HCT116 (cell line): ENCODE data around the gene PRKG2. TPM values are rescaled to one million over a fixed set of nuclear protein-coding genes. Genes with fewer than 3 reads are reported as not detected.

ENCODE experiments used
- ATAC-seq: fragments of 200-7000 bp; cut with Tn5 transposase; 2 replicates; pipeline ENCODE4 v1.9.1; 2020; ENCODE audit warnings: mild to moderate bottlenecking, moderate library complexity
- BruUV-seq: library from RNA; stranded (reverse); fragments of 400-500 nt; replicated peaks from 2 replicates; lab custom pipeline; 2021; lab: Mats Ljungman, UMichigan
- CTCF ChIA-PET: fragments of 300-600 bp; sonication (Branson Sonifier 250); formaldehyde crosslinking; loops from one replicate; lab custom pipeline; 2021; ENCODE audit warnings: antibody characterized with exemption; lab: Charles Lee
- POLR2A ChIA-PET: fragments of 300-600, 350-600 bp; sonication (Branson Sonifier 250); formaldehyde crosslinking; loops from one replicate; lab custom pipeline; 2021; ENCODE audit warnings: antibody characterized with exemption; lab: Charles Lee
- RAD21 ChIA-PET, 2 experiments: fragments of 300-600 bp; sonication (Branson Sonifier 250); formaldehyde crosslinking; loops; one replicate each; lab custom pipeline; 2023; ENCODE audit warnings: low total read pairs in 2 of 2; ENCODE audit not compliant: uncharacterized antibody in 2 of 2, unreplicated experiment in 2 of 2, low non-redundant PET in 1 of 2; lab: Charles Lee
- DNase-seq: peaks from one replicate; pipeline ENCODE4 v3.0.0-alpha.2; 2010; ENCODE audit warnings: low read depth, low spot score
- H2AFZ ChIP-seq: fragments of 200-600 bp; shearing (Covaris generic), sonication (generic); 2 replicates; pipeline ENCODE4 v1.6.1; 2017; ENCODE audit warnings: low read depth, mixed run types, mixed read lengths, antibody characterized with exemption, low read length; ENCODE audit not compliant: poor library complexity, severe bottlenecking
- H3K27ac ChIP-seq: 2 replicates; pipeline ENCODE4 v1.5.1; 2012; ENCODE audit warnings: low read depth, low read length
- H3K27me3 ChIP-seq: fragments of 200-600 bp; sonication (generic); 2 replicates; pipeline ENCODE4 v1.6.1; 2016; ENCODE audit warnings: mixed run types, low read length, mixed read lengths; ENCODE audit not compliant: insufficient read depth
- H3K36me3 ChIP-seq, 2 experiments: fragments of 200-500 bp in 1 of 2; fragments of 200-600 bp in 1 of 2; sonication (Bioruptor generic) in 1 of 2; sonication (generic) in 1 of 2; 2 replicates each; pipeline versions ENCODE4 v1.5.1 to v1.6.1; 2014 to 2016; ENCODE audit warnings: low read length in 2 of 2, inconsistent platforms in 1 of 2, mixed read lengths in 1 of 2, mixed run types in 1 of 2; ENCODE audit not compliant: insufficient read depth in 2 of 2, control insufficient read depth in 1 of 2
- H3K4me1 ChIP-seq, 2 experiments: fragments of 200-600 bp in 1 of 2; sonication (generic) in 1 of 2; 2 replicates each; pipeline versions ENCODE4 v1.5.1 to v1.6.1; 2012 to 2017; ENCODE audit warnings: low read length in 2 of 2, inconsistent platforms in 1 of 2, mild to moderate bottlenecking in 1 of 2, mixed read lengths in 1 of 2, mixed run types in 1 of 2, moderate library complexity in 1 of 2; ENCODE audit not compliant: insufficient read depth in 2 of 2, control insufficient read depth in 1 of 2
- H3K4me2 ChIP-seq: fragments of 200-600 bp; sonication (generic); 2 replicates; pipeline ENCODE4 v1.6.1; 2017; ENCODE audit warnings: mixed run types, low read length, mixed read lengths
- H3K4me3 ChIP-seq, 2 experiments: fragments of 200-600 bp in 1 of 2; sonication (generic) in 1 of 2; replicated peaks in 1 of 2; 2 replicates each; pipeline ENCODE4 v1.5.1; 2011 to 2016; ENCODE audit warnings: low read length in 2 of 2, control low read depth in 1 of 2, low read depth in 1 of 2, mild to moderate bottlenecking in 1 of 2, mixed read lengths in 1 of 2, mixed run types in 1 of 2
- H3K79me2 ChIP-seq: fragments of 200-600 bp; sonication (generic); 2 replicates; pipeline ENCODE4 v1.6.1; 2017; ENCODE audit warnings: mild to moderate bottlenecking, mixed run types, low read length, moderate library complexity, mixed read lengths; ENCODE audit not compliant: insufficient read depth
- H3K9ac ChIP-seq: fragments of 200-600 bp; sonication (generic); 2 replicates; pipeline ENCODE4 v1.6.1; 2016; ENCODE audit warnings: low read length, mixed read lengths
- H3K9me2 ChIP-seq: fragments of 200-600 bp; sonication (generic), shearing (Covaris generic); 2 replicates; pipeline ENCODE4 v1.6.1; 2017; ENCODE audit warnings: mixed run types, mild to moderate bottlenecking, moderate library complexity; ENCODE audit not compliant: insufficient read depth
- H3K9me3 ChIP-seq, 2 experiments: fragments of 200-500 bp in 1 of 2; fragments of 200-600 bp in 1 of 2; sonication (Bioruptor generic) in 1 of 2; sonication (generic) in 1 of 2; 2 replicates each; pipeline ENCODE4 v1.6.1; 2014 to 2017; ENCODE audit warnings: low read length in 2 of 2, mixed read lengths in 2 of 2, inconsistent platforms in 1 of 2, low read depth in 1 of 2, mild to moderate bottlenecking in 1 of 2, mixed run types in 1 of 2, moderate library complexity in 1 of 2; ENCODE audit not compliant: control insufficient read depth in 1 of 2, insufficient read depth in 1 of 2
- H4K20me1 ChIP-seq: fragments of 200-600 bp; sonication (generic), shearing (Covaris generic); 2 replicates; pipeline ENCODE4 v1.6.1; 2017; ENCODE audit warnings: mixed run types, mild to moderate bottlenecking, moderate library complexity; ENCODE audit not compliant: insufficient read depth
- EGR1 ChIP-seq: IDR thresholded peaks from 2 replicates; pipeline ENCODE4 v1.6.1; 2012; ENCODE audit warnings: low read depth
- EZH2 ChIP-seq: fragments of 200-600 bp; sonication (generic); IDR thresholded peaks from 2 replicates; pipeline ENCODE4 v1.6.1; 2017; ENCODE audit warnings: antibody characterized with exemption, mixed run types
- EZH2phosphoT487 ChIP-seq: fragments of 200-600 bp; IDR thresholded peaks from 2 replicates; pipeline ENCODE4 v1.6.1; 2018; ENCODE audit warnings: antibody characterized with exemption, borderline replicate concordance
- JUND ChIP-seq: IDR thresholded peaks from 2 replicates; pipeline ENCODE4 v1.6.1; 2012
- POLR2A ChIP-seq: IDR thresholded peaks from 2 replicates; pipeline ENCODE4 v1.7.0; 2011; ENCODE audit warnings: borderline replicate concordance; ENCODE audit not compliant: insufficient read depth, insufficient read length; ENCODE audit errors: extremely low read depth
- POLR2AphosphoS5 ChIP-seq: IDR thresholded peaks from 2 replicates; pipeline ENCODE4 v1.6.1; 2011; ENCODE audit warnings: mild to moderate bottlenecking, low read depth, low read length, moderate library complexity
- SIN3A ChIP-seq: IDR thresholded peaks from 2 replicates; pipeline ENCODE4 v1.6.1; 2012; ENCODE audit warnings: low read depth
- SP1 ChIP-seq: IDR thresholded peaks from 2 replicates; pipeline ENCODE4 v1.6.1; 2012; ENCODE audit warnings: low read depth
- SRF ChIP-seq: IDR thresholded peaks from 2 replicates; pipeline ENCODE4 v1.6.1; 2012; ENCODE audit warnings: low read depth
- YY1 ChIP-seq: IDR thresholded peaks from 2 replicates; pipeline ENCODE4 v1.6.1; 2011; ENCODE audit warnings: low read length, low read depth, moderate library complexity, mild to moderate bottlenecking; ENCODE audit not compliant: insufficient replicate concordance; ENCODE audit errors: extremely low read depth
- ZBTB33 ChIP-seq: IDR thresholded peaks from 2 replicates; pipeline ENCODE4 v1.6.1; 2011; ENCODE audit warnings: mild to moderate bottlenecking, low read length, moderate library complexity; ENCODE audit not compliant: insufficient replicate concordance; ENCODE audit errors: extremely low read depth
- ZFX ChIP-seq: fragments of 450-650 bp; IDR thresholded peaks from 2 replicates; pipeline ENCODE4 v1.6.1; 2017
- ZNF274 ChIP-seq: fragments of 200-500 bp; sonication (Bioruptor generic); IDR thresholded peaks from 2 replicates; pipeline ENCODE4 v1.6.1; 2014; ENCODE audit warnings: mild to moderate bottlenecking, low read depth, low read length, inconsistent platforms
- intact Hi-C: fragments of 100-400 bp; cut with micrococcal nuclease; formaldehyde crosslinking; loops from 2 replicates; pipeline ENCODE4 v1.10.0; 2022
- total RNA-seq: library from RNA; stranded (reverse); gene quantifications from one replicate; pipeline ENCODE4 v1.2.1, GENCODE V29; 2021; ENCODE audit not compliant: unreplicated experiment

The PRKG2 gene
- total RNA-seq, 1 experiment from 2014 or later = 2.1 TPM

- ATAC-seq = no peak
- ChIA-PET POLR2A (no interaction called here), RAD21 (no interaction called here)
- H2AFZ ChIP-seq = no peak overlapping the region
- no peaks in the 10 kb centered on the region for H3K36me3 ChIP-seq
- H3K9ac ChIP-seq = no peak overlapping the region
- no peak overlapping the region for H3K4me3 ChIP-seq
- H3K79me2 ChIP-seq = no peaks in the 10 kb centered on the region
- intact Hi-C loops = no loop called here
- no peaks in the 10 kb centered on the region for H3K4me1 ChIP-seq
- H3K4me2 ChIP-seq = no peak overlapping the region
- no TSS peak for BruUV-seq
- H3K27me3 ChIP-seq = no peaks in the 10 kb centered on the region
- TF ChIP-seq SRF (no peak), ZFX (no peak), EGR1 (no peak), POLR2A (no peak), YY1 (no peak), SIN3A (no peak), EZH2 (no peak), ZNF274 (no peak), SP1 (no peak), JUND (no peak), EZH2phosphoT487 (no peak), ZBTB33 (no peak), POLR2AphosphoS5 (no peak)
- TF ChIP-seq, all 23 proteins: peak for 0
- CTCF ChIA-PET = interaction anchor here (1.6 kb wide), 1 partner anchor 44 kb away, joined by 3 read pairs; no protein-coding TSS in a partner anchor
- Histone ChIP-seq H3K27ac (no peak overlapping the region), H3K9me3 (no peaks in the 10 kb centered on the region), H3K9me2 (no peaks in the 10 kb centered on the region), H4K20me1 (no peaks in the 10 kb centered on the region)
- DNase-seq = no peak
Measured at GRCh38 chr4:81211956-81212355, 3.1 kb downstream of the PRKG2 start.
